Karpas-422 (cell line): ENCODE measurements around the gene DNMT3A. TPM values are rescaled to one million over a fixed set of nuclear protein-coding genes. Genes with fewer than 3 reads are reported as not detected.
A peak's percentile ranks its signal among the peaks of the same experiment; 100 is the strongest.

Experiments used
- DNase-seq: peaks from one replicate; pipeline ENCODE4 v3.0.0-alpha.2; 2015
- H2AFZ ChIP-seq: fragments of 200-600 bp; sonication (generic); 2 replicates; pipeline ENCODE4 v1.6.1; 2014; ENCODE audit warnings: antibody characterized with exemption, low read length, mixed read lengths
- H3K27ac ChIP-seq: fragments of 200-600 bp; sonication (generic); 2 replicates; pipeline ENCODE4 v1.5.1; 2014; ENCODE audit warnings: mild to moderate bottlenecking, low read length, moderate library complexity
- H3K27me3 ChIP-seq: fragments of 200-600 bp; sonication (generic); 2 replicates; pipeline ENCODE4 v1.6.1; 2014; ENCODE audit warnings: low read length, mixed read lengths
- H3K36me3 ChIP-seq: fragments of 200-600 bp; sonication (generic); 2 replicates; pipeline ENCODE4 v1.6.1; 2014; ENCODE audit warnings: low read length, mixed read lengths; ENCODE audit not compliant: insufficient read depth
- H3K4me1 ChIP-seq: fragments of 200-600 bp; sonication (generic); 2 replicates; pipeline ENCODE4 v1.6.1; 2014; ENCODE audit warnings: mild to moderate bottlenecking, low read length, mixed read lengths
- H3K4me2 ChIP-seq: fragments of 200-600 bp; sonication (generic); 2 replicates; pipeline ENCODE4 v1.6.1; 2014; ENCODE audit warnings: low read length, low read depth, mild to moderate bottlenecking; ENCODE audit not compliant: poor library complexity, severe bottlenecking
- H3K4me3 ChIP-seq: fragments of 200-600 bp; sonication (generic); 2 replicates; pipeline ENCODE4 v1.5.1; 2014; ENCODE audit warnings: mild to moderate bottlenecking, antibody characterized with exemption, low read length, mixed read lengths
- H3K79me2 ChIP-seq: fragments of 200-600 bp; sonication (generic); 2 replicates; pipeline ENCODE4 v1.6.1; 2014; ENCODE audit warnings: mild to moderate bottlenecking, low read length, mixed read lengths
- H3K9ac ChIP-seq: fragments of 200-600 bp; sonication (generic); 2 replicates; pipeline ENCODE4 v1.6.0; 2014; ENCODE audit warnings: low read length
- H3K9me2 ChIP-seq: fragments of 200-600 bp; sonication (generic), shearing (Covaris generic); replicated peaks from 2 replicates; pipeline ENCODE4 v1.6.0; 2014; ENCODE audit warnings: mild to moderate bottlenecking, low read length, moderate library complexity; ENCODE audit not compliant: insufficient read depth
- H3K9me3 ChIP-seq: fragments of 300-700, 200-600 bp; sonication (generic); 2 replicates; pipeline ENCODE4 v1.6.1; 2014; ENCODE audit warnings: low read length, mixed read lengths
- H4K20me1 ChIP-seq: fragments of 200-600 bp; sonication (generic); 2 replicates; pipeline ENCODE4 v1.6.1; 2014; ENCODE audit warnings: mild to moderate bottlenecking, antibody characterized with exemption, low read length, low read depth; ENCODE audit not compliant: insufficient read depth
- total RNA-seq: library from RNA; depleted of rRNA; stranded (reverse); fragments of >200 nt; shearing (Covaris generic); gene quantifications from 2 replicates; pipeline ENCODE4 v1.2.3, GENCODE V29; 2014; ENCODE audit warnings: low replicate concordance

Gene DNMT3A
- total RNA-seq, 1 experiment from 2014 or later = 0.97 TPM

GRCh38 chr2:25347205-25347815 lies 5.6 kb upstream of the DNMT3A start:
- Histone ChIP-seq H2AFZ (no peak overlapping the region), H3K79me2 (no peaks in the 10 kb centered on the region)
- no peak for DNase-seq

DNA sequence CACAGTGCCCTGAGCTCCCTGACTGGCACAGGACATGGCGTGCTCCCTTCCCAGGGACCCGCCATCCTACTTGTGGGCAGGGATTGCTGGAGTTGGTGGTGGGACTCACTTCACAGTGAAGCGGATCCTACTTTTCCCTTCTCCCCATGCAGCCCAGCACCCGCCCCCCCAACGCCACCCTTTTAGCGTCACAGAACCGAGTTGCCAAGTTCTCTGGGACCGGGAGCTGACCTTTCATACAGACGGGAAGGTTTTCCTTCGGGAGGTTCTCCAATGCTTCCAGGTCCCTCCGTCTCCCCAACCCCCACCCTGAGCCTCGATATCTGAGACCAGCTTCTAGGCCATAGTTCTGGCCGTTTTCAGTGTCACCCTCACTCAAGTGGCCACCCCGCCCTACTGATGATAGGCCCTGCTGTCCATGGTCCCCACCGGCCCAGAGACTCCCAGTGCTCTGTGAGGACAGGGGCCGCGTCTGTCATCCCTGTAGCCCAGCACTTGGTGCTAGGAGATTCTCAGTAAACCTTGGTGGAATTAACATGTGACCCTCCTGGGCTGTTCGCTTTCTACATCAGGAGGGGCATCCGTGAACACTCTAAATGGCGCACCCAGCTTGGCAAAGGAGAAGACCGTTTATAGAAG lies 1.6 kb upstream of the DNMT3A start:
- H2AFZ ChIP-seq = no peak overlapping the region
- no peaks in the 10 kb centered on the region for H3K79me2 ChIP-seq
- H3K4me1 ChIP-seq = no peaks in the 10 kb centered on the region
- peaks cover 3% of the 10 kb centered on the region; the same call in 1 of the 2 replicates for H4K20me1 ChIP-seq
- H3K4me3 ChIP-seq = no peak overlapping the region
- no peak overlapping the region for H3K27ac ChIP-seq
- no peaks in the 10 kb centered on the region for H3K9me2 ChIP-seq
- H3K9ac ChIP-seq = no peak overlapping the region
- no peaks in the 10 kb centered on the region for H3K36me3 ChIP-seq
- no peak overlapping the region for H3K4me2 ChIP-seq
- H3K9me3 ChIP-seq = no peaks in the 10 kb centered on the region
- DNase-seq = no peak
- no peaks in the 10 kb centered on the region for H3K27me3 ChIP-seq

More at GRCh38 chr2:25347205-25347815, 5.6 kb upstream of the DNMT3A start:
- H3K36me3 ChIP-seq = no peaks in the 10 kb centered on the region
- no peaks in the 10 kb centered on the region for H3K9me3 ChIP-seq
- no peaks in the 10 kb centered on the region for H3K27me3 ChIP-seq
- H3K9ac ChIP-seq = no peak overlapping the region
- H3K9me2 ChIP-seq = no peaks in the 10 kb centered on the region
- no peaks in the 10 kb centered on the region for H3K4me1 ChIP-seq
- no peak overlapping the region for H3K27ac ChIP-seq
- no peak overlapping the region for H3K4me2 ChIP-seq
- H4K20me1 ChIP-seq = 0 out of 2 replicates have a peak, but pooled peaks cover 3% of the 10 kb centered on the region
- H3K4me3 ChIP-seq = no peak overlapping the region

GRCh38 chr2:25342372-25343186 lies 854 bp upstream of the DNMT3A start:
- Histone ChIP-seq H3K27ac (no peak overlapping the region), H3K27me3 (no peaks in the 10 kb centered on the region), H4K20me1 (peaks cover 7% of the 10 kb centered on the region; the same call in 1 of the 2 replicates), H3K79me2 (no peaks in the 10 kb centered on the region), H3K9me2 (no peaks in the 10 kb centered on the region), H3K4me2 (peak overlapping the region; percentile 72), H3K4me3 (peak overlapping the region; percentile 64; the same call in 1 of the 2 replicates), H3K36me3 (no peaks in the 10 kb centered on the region), H3K9ac (peak overlapping the region; percentile 60; the same call in 1 of the 2 replicates), H2AFZ (no peak overlapping the region; the same call in 1 of the 2 replicates), H3K9me3 (no peaks in the 10 kb centered on the region), H3K4me1 (no peaks in the 10 kb centered on the region)
- peak; percentile 86 for DNase-seq

GRCh38 chr2:25341011-25341727 lies 556 bp downstream of the DNMT3A start:
- no peak for DNase-seq
- no peaks in the 10 kb centered on the region for H3K9me2 ChIP-seq
- H2AFZ ChIP-seq = no peak overlapping the region
- peaks cover 11% of the 10 kb centered on the region; the same call in 1 of the 2 replicates for H4K20me1 ChIP-seq
- no peak overlapping the region for H3K4me2 ChIP-seq
- no peaks in the 10 kb centered on the region for H3K9me3 ChIP-seq
- no peaks in the 10 kb centered on the region for H3K27me3 ChIP-seq
- no peaks in the 10 kb centered on the region for H3K79me2 ChIP-seq
- H3K4me1 ChIP-seq = no peaks in the 10 kb centered on the region
- no peak overlapping the region for H3K9ac ChIP-seq
- no peak overlapping the region for H3K27ac ChIP-seq
- H3K36me3 ChIP-seq = no peaks in the 10 kb centered on the region
- no peak overlapping the region for H3K4me3 ChIP-seq

GRCh38 chr2:25340181-25340921 lies 1.4 kb downstream of the DNMT3A start:
- H3K27ac ChIP-seq = no peak overlapping the region
- H3K36me3 ChIP-seq = no peaks in the 10 kb centered on the region
- peaks cover 11% of the 10 kb centered on the region; the same call in 1 of the 2 replicates for H4K20me1 ChIP-seq
- no peaks in the 10 kb centered on the region for H3K9me3 ChIP-seq
- no peak overlapping the region for H3K9ac ChIP-seq
- no peaks in the 10 kb centered on the region for H3K27me3 ChIP-seq
- H3K4me2 ChIP-seq = no peak overlapping the region
- no peak overlapping the region for H3K4me3 ChIP-seq
- DNase-seq = no peak
- no peaks in the 10 kb centered on the region for H3K4me1 ChIP-seq
- H3K79me2 ChIP-seq = no peaks in the 10 kb centered on the region
- H2AFZ ChIP-seq = no peak overlapping the region
- H3K9me2 ChIP-seq = no peaks in the 10 kb centered on the region

DNA sequence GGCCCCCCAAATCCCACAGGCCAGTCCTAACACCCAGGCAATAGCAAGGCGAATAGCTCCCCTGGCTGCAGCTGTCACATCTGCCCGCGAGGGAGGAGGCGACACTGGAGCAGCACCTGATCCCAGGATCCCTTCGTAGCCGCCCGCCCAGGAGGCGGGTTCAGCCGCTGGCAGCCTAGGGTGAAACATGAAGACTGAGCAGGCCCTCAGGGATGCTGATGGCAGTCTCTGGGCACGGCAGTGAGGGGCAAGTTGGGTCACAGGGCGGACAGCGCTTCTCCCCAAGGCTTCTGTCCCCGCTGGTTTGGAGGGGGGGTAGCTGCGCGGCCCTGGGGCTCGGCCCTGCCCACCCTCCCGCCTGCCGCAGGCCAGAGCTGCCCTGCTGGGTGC lies 1.9 kb downstream of the DNMT3A start:
- Histone ChIP-seq H4K20me1 (peaks cover 11% of the 10 kb centered on the region; the same call in 1 of the 2 replicates), H3K9me2 (no peaks in the 10 kb centered on the region), H2AFZ (no peak overlapping the region), H3K9me3 (no peaks in the 10 kb centered on the region), H3K27ac (no peak overlapping the region), H3K9ac (no peak overlapping the region), H3K4me1 (no peaks in the 10 kb centered on the region; the same call in 1 of the 2 replicates), H3K36me3 (no peaks in the 10 kb centered on the region), H3K4me3 (no peak overlapping the region), H3K4me2 (no peak overlapping the region), H3K27me3 (no peaks in the 10 kb centered on the region), H3K79me2 (no peaks in the 10 kb centered on the region)
- no peak for DNase-seq

GRCh38 chr2:25339211-25339674 lies 2.5 kb downstream of the DNMT3A start:
- Histone ChIP-seq H3K4me3 (no peak overlapping the region), H3K4me1 (peaks cover 5% of the 10 kb centered on the region), H3K27me3 (no peaks in the 10 kb centered on the region), H3K9me2 (no peaks in the 10 kb centered on the region), H3K36me3 (no peaks in the 10 kb centered on the region), H2AFZ (no peak overlapping the region), H3K9me3 (no peaks in the 10 kb centered on the region), H4K20me1 (peaks cover 12% of the 10 kb centered on the region; the same call in 1 of the 2 replicates), H3K4me2 (no peak overlapping the region), H3K79me2 (no peaks in the 10 kb centered on the region), H3K27ac (no peak overlapping the region), H3K9ac (no peak overlapping the region)
- DNase-seq = no peak
